GM23338 (cell line): ENCODE data around the gene DNAJA3. TPM values are rescaled to one million over a fixed set of nuclear protein-coding genes. Genes with fewer than 3 reads are reported as not detected.

ENCODE experiments used
- ATAC-seq: fragments of 200-7000 bp; cut with Tn5 transposase; 3 replicates; pipeline ENCODE4 v1.9.1; 2020
- DNase-seq: peaks from one replicate; pipeline ENCODE4 v3.0.0-alpha.2; 2015; ENCODE audit warnings: low spot score
- H2AFZ ChIP-seq: fragments of 200-600 bp; sonication (generic); 2 replicates; pipeline ENCODE4 v1.8.0; 2016; ENCODE audit warnings: antibody characterized with exemption, mild to moderate bottlenecking, moderate library complexity
- H3F3A ChIP-seq: fragments of 200-600 bp; sonication (generic); replicated peaks from 2 replicates; pipeline ENCODE4 v1.8.0; 2017; ENCODE audit warnings: antibody characterized with exemption, mixed run types, low read depth
- H3K27ac ChIP-seq: fragments of 200-600 bp; sonication (generic); 2 replicates; pipeline ENCODE4 v1.6.1; 2016; ENCODE audit warnings: low read depth
- H3K27me3 ChIP-seq: fragments of 200-600 bp; sonication (generic); 2 replicates; pipeline ENCODE4 v1.8.0; 2016; ENCODE audit warnings: mild to moderate bottlenecking, mixed run types, moderate library complexity; ENCODE audit not compliant: insufficient read depth
- H3K36me3 ChIP-seq: fragments of 200-600 bp; sonication (generic); 2 replicates; pipeline ENCODE4 v1.8.0; 2016; ENCODE audit warnings: mild to moderate bottlenecking; ENCODE audit not compliant: insufficient read depth
- H3K4me1 ChIP-seq: fragments of 200-600 bp; sonication (generic); 2 replicates; pipeline ENCODE4 v1.8.0; 2016; ENCODE audit warnings: mild to moderate bottlenecking, moderate library complexity; ENCODE audit not compliant: insufficient read depth
- H3K4me2 ChIP-seq: fragments of 200-600 bp; sonication (generic); 2 replicates; pipeline ENCODE4 v1.7.1; 2017; ENCODE audit warnings: mixed run types
- H3K4me3 ChIP-seq: fragments of 200-600 bp; sonication (generic); 2 replicates; pipeline ENCODE4 v1.6.1; 2016; ENCODE audit warnings: mixed run types
- H3K79me2 ChIP-seq: fragments of 200-600 bp; sonication (generic); replicated peaks from 2 replicates; pipeline ENCODE4 v1.8.0; 2017; ENCODE audit warnings: mild to moderate bottlenecking; ENCODE audit not compliant: insufficient read depth
- H3K9me2 ChIP-seq: fragments of 200-600 bp; sonication (generic); 2 replicates; pipeline ENCODE4 v1.8.0; 2017; ENCODE audit not compliant: insufficient read depth
- H4K20me1 ChIP-seq: fragments of 200-600 bp; sonication (generic); replicated peaks from 2 replicates; pipeline ENCODE4 v1.8.0; 2017; ENCODE audit warnings: mild to moderate bottlenecking; ENCODE audit not compliant: insufficient read depth
- H3K27ac Mint-ChIP-seq: 2 replicates; pipeline ENCODE4 v1.8.0; 2020; ENCODE audit warnings: inconsistent platforms, mild to moderate bottlenecking, moderate library complexity, mixed read lengths
- H3K27me3 Mint-ChIP-seq: 3 replicates; pipeline ENCODE4 v1.8.0; 2022; ENCODE audit warnings: low read depth, mild to moderate bottlenecking, moderate library complexity, mixed read lengths, inconsistent platforms; ENCODE audit not compliant: insufficient read depth, poor library complexity
- H3K36me3 Mint-ChIP-seq: 3 replicates; pipeline ENCODE4 v1.8.0; 2021; ENCODE audit warnings: low read depth, mild to moderate bottlenecking, inconsistent platforms, moderate library complexity, mixed read lengths
- H3K4me1 Mint-ChIP-seq: 3 replicates; pipeline ENCODE4 v1.8.0; 2020; ENCODE audit warnings: mild to moderate bottlenecking, inconsistent platforms, mixed read lengths
- H3K4me3 Mint-ChIP-seq: 3 replicates; pipeline ENCODE4 v1.8.0; 2021; ENCODE audit warnings: moderate library complexity, mild to moderate bottlenecking, inconsistent platforms, mixed read lengths
- H3K9me3 Mint-ChIP-seq: 3 replicates; pipeline ENCODE4 v1.8.0; 2020; ENCODE audit warnings: moderate library complexity, mild to moderate bottlenecking, inconsistent platforms, mixed read lengths
- CREB1 ChIP-seq: fragments of 250-450 bp; sonication (Bioruptor Pico); IDR thresholded peaks from 2 replicates; pipeline ENCODE4 v1.5.0; 2020; ENCODE audit warnings: low read depth, mild to moderate bottlenecking, moderate library complexity
- CTCF ChIP-seq, 2 experiments: fragments of 200-600 bp in 1 of 2; sonication (generic) in 1 of 2; conservative IDR thresholded peaks; 2 replicates each; pipeline versions ENCODE4 v1.5.1 to v1.6.1; 2016 to 2017; ENCODE audit warnings: antibody characterized with exemption in 2 of 2, low read depth in 2 of 2, mild to moderate bottlenecking in 2 of 2, moderate library complexity in 1 of 2
- ETS1 ChIP-seq: IDR thresholded peaks from 2 replicates; pipeline ENCODE4 v1.6.1; 2016; ENCODE audit warnings: antibody characterized with exemption
- EZH2 ChIP-seq: fragments of 200-600 bp; sonication (generic); IDR thresholded peaks from one replicate; pipeline ENCODE4 v1.8.0; 2017; ENCODE audit warnings: antibody characterized with exemption, mild to moderate bottlenecking, low read depth; ENCODE audit not compliant: unreplicated experiment
- EZH2phosphoT487 ChIP-seq: fragments of 200-600 bp; sonication (generic); IDR thresholded peaks from one replicate; pipeline ENCODE4 v1.8.1; 2018; ENCODE audit warnings: antibody characterized with exemption; ENCODE audit not compliant: unreplicated experiment
- JUNB ChIP-seq: IDR thresholded peaks from one replicate; pipeline ENCODE4 v1.6.1; 2016; ENCODE audit warnings: antibody characterized with exemption; ENCODE audit not compliant: unreplicated experiment
- NANOG ChIP-seq: IDR thresholded peaks from 2 replicates; pipeline ENCODE4 v1.6.1; 2016; ENCODE audit warnings: antibody characterized with exemption, borderline replicate concordance
- POLR2AphosphoS5 ChIP-seq: IDR thresholded peaks from 2 replicates; pipeline ENCODE4 v1.6.1; 2016; ENCODE audit warnings: antibody characterized with exemption, low read depth
- REST ChIP-seq: IDR thresholded peaks from one replicate; pipeline ENCODE4 v1.6.1; 2018; ENCODE audit warnings: antibody characterized with exemption; ENCODE audit not compliant: unreplicated experiment
- STAT1 ChIP-seq: IDR thresholded peaks from one replicate; pipeline ENCODE4 v1.6.1; 2016; ENCODE audit warnings: antibody characterized with exemption; ENCODE audit not compliant: unreplicated experiment
- ZNF114 ChIP-seq: fragments of 250-450 bp; sonication (Bioruptor Pico); IDR thresholded peaks from 2 replicates; pipeline ENCODE4 v1.5.0; 2020; ENCODE audit warnings: mild to moderate bottlenecking, moderate library complexity
- ZNF331 ChIP-seq: fragments of 250-450 bp; sonication (Bioruptor Pico); IDR thresholded peaks from 2 replicates; pipeline ENCODE4 v1.5.0; 2020; ENCODE audit warnings: low read depth, mild to moderate bottlenecking, moderate library complexity
- ZNF462 ChIP-seq: fragments of 250-450 bp; sonication (Bioruptor Pico); IDR thresholded peaks from 2 replicates; pipeline ENCODE4 v1.5.0; 2020; ENCODE audit warnings: mild to moderate bottlenecking, moderate library complexity
- polyA plus RNA-seq: library from polyadenylated mRNA; unstranded; fragments of >200 nt; fragmentation: Nextera tagmentation; extraction: Ambion mirVana; gene quantifications from 2 replicates; pipeline ENCODE4 v1.2.1, GENCODE V29; 2016
- total RNA-seq: library from RNA; depleted of rRNA; stranded (reverse); fragments of >200 nt; shearing (Covaris generic); gene quantifications from 2 replicates; pipeline ENCODE4 v1.2.3, GENCODE V29; 2014

Gene DNAJA3
- total and polyA plus RNA-seq, 2 experiments from 2014 or later = 56.3 to 75.5 TPM

GRCh38 chr16:4385789-4386450, 39.7 kb upstream of the DNAJA3 start:
- Mint-ChIP-seq H3K27ac (no peak overlapping the region), H3K36me3 (no peaks in the 10 kb centered on the region; the same call in 1 of the 3 replicates), H3K9me3 (no peaks in the 10 kb centered on the region), H3K27me3 (peaks cover 10% of the 10 kb centered on the region), H3K4me3 (no peak overlapping the region; the same call in 2 of the 3 replicates), H3K4me1 (peaks cover 22% of the 10 kb centered on the region)
- no peaks in the 10 kb centered on the region for H3K9me2 ChIP-seq
- ATAC-seq = no peak
- peaks cover 14% of the 10 kb centered on the region; the same call in 1 of the 2 replicates for H3K4me1 ChIP-seq
- H3K36me3 ChIP-seq = no peaks in the 10 kb centered on the region
- peaks cover 14% of the 10 kb centered on the region for H3F3A ChIP-seq
- H3K27ac ChIP-seq = no peak overlapping the region
- no peak for TF ChIP-seq ETS1
- TF ChIP-seq ZNF462 (CRISPR knock-in tag) = no peak
- no peak for TF ChIP-seq CREB1 (CRISPR knock-in tag)
- TF ChIP-seq ZNF331 (CRISPR knock-in tag) = no peak
- TF ChIP-seq CTCF (conservative IDR thresholded peaks at IDR 0.05; ENCODE audit: low read depth in 2 of 2) = no peak
- no peak for TF ChIP-seq EZH2
- TF ChIP-seq REST = no peak
- no peak for TF ChIP-seq ZNF114
- no peak for TF ChIP-seq NANOG
- TF ChIP-seq STAT1 = no peak
- no peak for TF ChIP-seq POLR2AphosphoS5
- no peak for TF ChIP-seq JUNB
- TF ChIP-seq EZH2phosphoT487 = no peak
- no peak overlapping the region for H3K4me3 ChIP-seq
- H3K27me3 ChIP-seq = no peaks in the 10 kb centered on the region
- no peak overlapping the region for H2AFZ ChIP-seq
- no peak for DNase-seq
- H4K20me1 ChIP-seq = no peaks in the 10 kb centered on the region
- H3K79me2 ChIP-seq = no peaks in the 10 kb centered on the region
- no peak overlapping the region for H3K4me2 ChIP-seq
